GM12878 (cell line): ENCODE measurements around the gene ZMYND10.

Source experiments
- CREM ChIP-seq: IDR thresholded peaks from 2 replicates; pipeline ENCODE4 v1.6.1; 2014; ENCODE audit warnings: antibody characterized with exemption, low read depth
- CTCF ChIP-seq, 3 experiments: IDR thresholded peaks in 2 of 3; conservative IDR thresholded peaks in 1 of 3; 2 replicates each; pipeline ENCODE4 v1.5.1; 2011; ENCODE audit warnings: low read depth in 3 of 3, low read length in 3 of 3, mild to moderate bottlenecking in 3 of 3, control low read depth in 2 of 3, moderate library complexity in 2 of 3, inconsistent platforms in 1 of 3, mixed read lengths in 1 of 3; ENCODE audit not compliant: control insufficient read depth in 2 of 3, insufficient read depth in 1 of 3; ENCODE audit errors: extremely low read depth in 1 of 3
- JUNB ChIP-seq: IDR thresholded peaks from 2 replicates; pipeline ENCODE4 v1.6.1; 2016; ENCODE audit warnings: antibody characterized with exemption, mild to moderate bottlenecking
- NBN ChIP-seq: fragments of 450-650 bp; IDR thresholded peaks from 2 replicates; pipeline ENCODE4 v1.6.1; 2016
- NR2C2 ChIP-seq: IDR thresholded peaks from 2 replicates; pipeline ENCODE4 v1.6.1; 2011; ENCODE audit warnings: borderline replicate concordance, low read depth; ENCODE audit not compliant: control insufficient read depth, insufficient read length
- PKNOX1 ChIP-seq: fragments of 450-650 bp; IDR thresholded peaks from 2 replicates; pipeline ENCODE4 v1.6.1; 2016; ENCODE audit warnings: mild to moderate bottlenecking
- POLR2A ChIP-seq: IDR thresholded peaks from 2 replicates; pipeline ENCODE4 v1.6.1; 2011; ENCODE audit warnings: low read depth, mild to moderate bottlenecking, low read length
- POLR2AphosphoS2 ChIP-seq: IDR thresholded peaks from 2 replicates; pipeline ENCODE4 v1.6.1; 2011; ENCODE audit warnings: low read depth, mild to moderate bottlenecking, low read length, improper control_type of control experiment, moderate library complexity
- SMAD5 ChIP-seq: IDR thresholded peaks from 2 replicates; pipeline ENCODE4 v1.6.1; 2016; ENCODE audit warnings: antibody characterized with exemption, low read depth
- TAF1 ChIP-seq: IDR thresholded peaks from 2 replicates; pipeline ENCODE4 v1.6.1; 2011; ENCODE audit warnings: mild to moderate bottlenecking, low read depth, low read length, borderline replicate concordance
- TCF12 ChIP-seq: IDR thresholded peaks from 2 replicates; pipeline ENCODE4 v1.6.1; 2011; ENCODE audit warnings: low read depth, mild to moderate bottlenecking, low read length
- YY1 ChIP-seq: IDR thresholded peaks from 2 replicates; pipeline ENCODE4 v1.6.1; 2011; ENCODE audit warnings: low read depth, mild to moderate bottlenecking, low read length

GRCh38 chr3:50375258-50375931 is 29.9 kb upstream of the ZMYND10 start:
- TF ChIP-seq NBN (no peak), POLR2A (no peak), CTCF (IDR thresholded peaks at IDR 0.05 in 2 of 3, conservative IDR thresholded peaks at IDR 0.05 in 1 of 3; ENCODE audit: control insufficient read depth in 2 of 3, extremely low read depth in 1 of 3, insufficient read depth in 1 of 3, low read depth in 3 of 3, low read length in 3 of 3) (peak in 2 of 3 experiments; percentile 7 to 16; a peak in 1 of 6 replicates), SMAD5 (no peak), JUNB (no peak), TAF1 (no peak), TCF12 (no peak), YY1 (no peak), NR2C2 (no peak), CREM (no peak), PKNOX1 (no peak), POLR2AphosphoS2 (no peak)
